ENCODE data around the gene ATP10A.

ATP10A gene

GRCh38 chr15:25695875-25696760, 167.0 kb downstream of the ATP10A start:
- DNase-seq, result no peak

DNA sequence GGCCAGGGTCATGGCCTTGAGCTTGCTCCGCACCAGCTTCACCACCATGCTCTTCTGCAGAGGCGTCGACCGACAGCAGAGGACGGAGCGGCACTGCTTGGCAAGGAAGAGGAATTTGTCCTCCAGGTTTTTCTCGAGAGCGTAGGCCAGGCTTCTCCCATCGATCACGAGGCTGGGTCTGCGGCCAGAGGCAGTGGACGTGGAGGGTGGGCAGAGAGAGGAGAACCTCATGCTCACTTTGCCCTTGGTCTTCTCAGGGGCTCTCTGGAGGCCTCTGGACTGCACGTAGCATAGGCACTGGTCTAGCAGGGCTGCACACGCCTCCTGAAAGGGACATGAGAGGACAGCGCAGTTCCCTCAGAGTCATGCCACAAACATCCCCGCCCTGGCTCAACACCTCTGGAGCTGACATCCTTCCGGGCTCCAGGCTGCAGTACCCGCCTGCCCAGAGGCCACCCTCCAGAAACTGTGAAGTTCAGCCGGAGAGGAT, 168.3 kb downstream of the ATP10A start:
- DNase-seq, result no peak

- no peak for DNase-seq
Measured at GRCh38 chr15:25694239-25694584, 168.9 kb downstream of the ATP10A start.

GRCh38 chr15:25693321-25694238, 169.5 kb downstream of the ATP10A start:
- peak in 2 of 6 experiments; percentile 2 to 24 for DNase-seq

DNA sequence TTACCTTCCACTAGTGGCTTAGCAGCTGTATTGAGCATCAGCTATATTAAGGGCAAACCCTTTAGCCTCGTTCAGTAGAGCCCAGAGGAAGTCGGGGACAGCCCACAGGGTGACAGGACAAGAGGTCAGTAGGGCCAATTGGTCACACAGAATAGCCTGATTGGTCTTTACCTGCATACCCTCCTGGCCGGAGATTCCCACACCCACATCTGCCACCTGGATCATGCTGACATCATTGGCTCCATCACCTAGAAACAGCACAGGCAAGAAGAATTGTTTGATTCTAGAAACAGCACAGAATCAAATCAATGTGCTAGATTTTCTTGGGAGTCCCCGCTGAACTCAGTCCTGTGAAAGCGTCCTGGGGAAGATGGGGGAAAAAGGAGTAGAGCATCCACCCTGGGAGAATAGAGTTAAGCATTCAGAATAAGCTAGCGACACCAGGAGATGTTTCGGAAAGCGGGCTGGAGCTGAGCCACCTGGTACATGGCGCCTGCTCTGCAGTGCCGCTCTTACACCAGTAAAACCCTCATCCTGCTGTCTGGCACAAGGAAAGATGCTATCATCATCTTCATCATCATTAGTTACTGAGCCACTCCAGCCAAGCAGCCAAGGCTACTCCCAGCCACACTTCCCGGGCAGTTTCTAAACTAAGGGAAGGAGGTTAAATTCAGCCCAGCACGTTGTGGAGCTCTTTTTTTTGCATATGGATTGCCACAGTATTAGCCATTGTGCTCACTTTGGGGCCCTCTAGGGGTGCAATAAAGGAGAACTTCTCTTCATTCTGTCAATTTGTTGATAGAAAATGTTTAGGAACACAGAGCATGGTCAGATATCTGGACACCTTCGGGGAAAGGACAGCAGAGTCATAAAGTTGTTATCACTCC, 171.3 kb downstream of the ATP10A start:
- no peak for DNase-seq

GRCh38 chr15:25690673-25691543, 172.2 kb downstream of the ATP10A start:
- DNase-seq, result no peak

DNA sequence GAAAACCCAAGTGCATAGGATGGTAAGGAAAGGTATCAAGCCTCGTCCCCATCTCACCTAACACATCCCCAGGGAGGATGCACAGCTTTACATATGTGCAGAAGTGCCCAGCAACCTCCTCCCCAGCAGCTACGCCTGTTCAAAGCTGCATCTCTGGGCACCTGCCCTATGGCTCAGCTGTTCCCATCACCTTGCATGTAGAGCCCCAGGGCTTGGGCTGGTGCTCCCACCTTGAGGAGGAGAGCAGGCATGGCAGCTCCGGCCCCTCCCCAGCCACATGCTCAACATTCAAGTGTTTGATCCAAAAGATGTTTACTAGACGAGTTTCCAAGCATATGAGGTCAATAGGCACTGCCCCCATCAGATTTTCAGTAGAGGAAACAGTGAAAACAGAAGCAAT, 173.5 kb downstream of the ATP10A start:
- no peak for DNase-seq

DNA sequence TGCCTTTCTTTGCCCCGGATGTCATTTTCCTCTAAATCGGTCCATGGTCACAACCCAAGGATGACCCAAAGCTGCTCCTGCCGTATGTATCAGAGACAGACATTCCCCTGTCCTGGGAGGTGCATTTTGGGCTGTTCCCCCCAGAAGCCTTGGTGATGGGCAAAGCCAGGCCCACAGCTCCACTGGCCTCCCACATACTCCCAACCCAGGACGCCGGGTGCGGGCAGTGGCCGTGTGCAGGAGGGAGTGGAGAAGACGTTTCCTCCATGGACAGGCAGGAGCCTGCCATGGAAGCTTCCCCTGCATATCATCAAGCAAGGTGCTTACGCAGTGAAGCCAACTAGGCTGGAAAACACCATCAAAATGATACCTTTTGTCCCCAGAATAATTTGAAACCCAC, 175.0 kb downstream of the ATP10A start:
- no peak for DNase-seq

DNA sequence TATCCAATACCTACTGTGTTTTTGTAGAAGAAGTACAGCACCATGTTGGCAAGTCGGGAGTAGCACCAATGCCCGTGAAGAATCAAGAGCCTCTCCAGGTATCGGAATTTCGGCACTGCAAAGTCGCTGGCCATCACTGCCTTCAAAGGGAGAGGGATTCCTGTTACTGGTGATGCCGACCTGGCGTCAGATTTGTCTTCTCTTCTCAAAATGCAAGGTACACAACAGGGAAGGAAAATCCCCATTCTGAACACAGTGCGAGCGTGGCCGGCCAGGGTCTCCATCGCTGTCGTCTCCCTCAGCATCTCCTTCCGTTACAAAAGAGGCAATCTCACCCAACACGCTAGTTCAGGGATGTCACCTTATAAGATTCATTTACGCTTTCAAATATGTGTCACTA, 175.4 kb downstream of the ATP10A start:
- no peak for DNase-seq

DNA sequence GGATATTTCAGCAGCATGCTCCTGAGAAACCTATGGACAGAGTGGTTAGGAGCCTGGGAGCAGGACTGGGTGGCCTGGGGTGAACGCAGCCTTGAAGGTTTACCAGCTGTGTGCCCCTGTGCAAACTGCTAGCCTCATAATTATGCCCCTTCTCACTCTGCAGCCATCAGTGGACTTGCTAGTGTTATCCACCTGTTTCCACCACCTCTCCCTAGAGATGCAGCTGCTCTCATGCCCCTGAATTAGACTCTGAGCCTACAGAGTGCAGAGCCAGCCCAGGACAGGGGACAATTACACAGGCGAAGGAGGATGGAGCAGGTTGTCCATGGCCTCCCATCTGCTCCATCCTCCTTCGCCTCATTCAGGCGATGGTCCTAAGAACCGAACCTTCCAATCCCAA, 175.9 kb downstream of the ATP10A start:
- DNase-seq, result no peak

DNA sequence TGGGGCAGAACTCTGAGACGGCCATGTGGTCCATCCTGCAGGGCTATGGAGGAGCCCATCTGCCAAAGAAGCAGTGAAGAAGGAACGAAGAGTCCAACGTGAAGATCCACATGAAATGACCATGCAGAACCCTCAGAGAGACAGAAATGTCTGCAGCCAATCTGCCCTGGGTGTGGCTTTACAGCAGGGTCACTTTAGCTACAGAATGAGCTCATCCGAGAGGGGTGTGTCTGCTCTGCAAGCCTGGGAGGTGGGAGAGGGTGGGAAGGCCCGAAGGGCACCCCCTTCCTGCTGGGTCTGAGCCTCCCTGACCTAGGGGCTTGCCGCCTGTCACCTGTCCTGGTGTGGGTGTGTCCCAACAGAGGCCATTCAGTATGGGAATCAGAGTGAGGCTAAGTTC, 176.3 kb downstream of the ATP10A start:
- no peak for DNase-seq

- DNase-seq, result no peak
Measured at GRCh38 chr15:25684521-25685431, 178.4 kb downstream of the ATP10A start.

DNA sequence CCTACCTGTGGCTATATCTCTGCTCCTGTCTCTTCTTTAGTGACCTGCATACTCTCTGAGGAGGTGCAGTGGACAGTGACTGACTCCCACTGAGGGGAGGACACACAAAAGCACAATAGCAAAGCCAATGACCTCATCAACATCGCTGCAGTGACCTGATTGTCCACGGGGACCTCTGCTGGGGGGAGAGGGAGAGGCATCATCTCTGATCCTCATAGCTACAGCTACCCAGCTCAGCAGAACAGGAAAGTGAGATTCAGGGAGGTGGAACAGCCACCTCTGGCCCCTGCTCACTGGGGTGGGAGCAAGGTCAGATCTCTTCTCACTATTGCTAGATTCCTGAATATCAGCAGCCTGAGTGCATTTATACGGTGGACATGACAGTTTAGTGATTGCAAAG, 179.2 kb downstream of the ATP10A start:
- no peak for DNase-seq

GRCh38 chr15:25683415-25683814, 179.7 kb downstream of the ATP10A start:
- no peak for DNase-seq

DNA sequence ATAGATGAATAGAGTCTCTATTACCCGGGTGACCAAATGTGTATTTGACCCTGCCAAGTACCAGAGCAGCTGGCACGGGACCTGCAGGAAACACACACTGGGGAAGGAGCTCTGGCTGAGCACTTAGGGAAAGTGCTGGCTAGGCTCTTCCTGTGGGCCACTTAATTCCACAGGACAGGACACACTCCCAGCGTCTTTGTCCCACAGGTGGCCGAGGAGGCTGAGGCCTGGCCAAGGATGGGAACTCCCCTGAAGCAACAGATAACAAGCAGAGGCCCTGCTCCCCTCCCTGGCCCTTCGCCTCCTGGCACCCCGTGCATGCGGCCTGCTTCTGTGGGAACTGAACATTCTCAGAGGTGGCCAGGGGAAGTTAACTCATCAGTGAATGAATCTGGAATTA, 180.8 kb downstream of the ATP10A start:
- DNase-seq, result no peak

DNA sequence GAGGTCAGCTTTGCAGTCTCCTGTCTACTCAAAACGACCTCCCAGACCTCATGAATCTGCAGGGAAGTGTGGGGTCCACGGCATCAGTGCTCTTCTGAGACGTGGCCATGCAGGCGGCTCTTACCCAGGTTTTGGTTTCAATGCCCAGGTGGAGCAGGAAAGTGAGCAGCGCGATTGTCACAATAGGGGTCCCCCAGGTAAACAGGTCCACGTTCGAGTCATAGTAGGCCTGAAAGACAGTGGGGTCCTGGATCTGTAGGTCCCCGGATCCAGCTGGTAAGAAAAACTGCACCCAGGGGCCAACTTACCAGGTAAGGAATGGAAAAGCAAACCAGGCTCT, 182.5 kb downstream of the ATP10A start:
- DNase-seq, result no peak

DNA sequence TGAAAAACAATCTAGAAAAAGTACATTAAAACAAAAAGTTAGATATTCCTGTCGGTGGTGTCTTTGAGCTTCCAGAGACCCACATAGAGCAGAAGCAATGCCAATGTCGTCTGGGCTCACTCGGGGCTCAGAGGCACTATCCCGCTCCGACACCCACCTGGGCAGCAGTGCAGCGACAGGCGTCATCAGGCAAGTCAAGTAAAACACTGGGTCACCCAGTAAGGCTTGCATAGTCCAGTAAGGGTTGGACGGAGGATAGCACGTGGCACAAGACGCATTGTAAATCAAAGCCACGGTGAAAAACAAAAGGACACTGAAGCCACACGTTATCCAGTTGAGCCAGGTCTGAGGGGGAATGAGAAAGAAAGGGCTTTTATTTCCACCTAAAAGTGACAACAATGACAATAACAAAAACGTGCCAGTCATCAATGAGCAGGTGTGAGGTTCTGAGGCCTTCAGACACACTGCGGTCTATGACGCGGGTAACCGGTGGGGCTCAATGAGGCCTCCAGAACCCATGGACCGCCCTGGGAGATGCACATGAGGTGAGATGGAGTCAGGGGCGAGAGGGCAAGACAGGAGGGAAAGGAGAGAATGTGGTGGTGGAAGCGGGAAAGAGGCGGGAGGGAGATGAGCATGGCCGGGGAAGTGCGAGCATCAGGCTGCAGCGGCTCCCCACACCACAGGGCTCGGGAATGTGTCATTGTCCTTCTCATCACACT, 183.0 kb downstream of the ATP10A start:
- DNase-seq, result no peak

GRCh38 chr15:25679492-25679891, 183.6 kb downstream of the ATP10A start:
- no peak for DNase-seq

DNA sequence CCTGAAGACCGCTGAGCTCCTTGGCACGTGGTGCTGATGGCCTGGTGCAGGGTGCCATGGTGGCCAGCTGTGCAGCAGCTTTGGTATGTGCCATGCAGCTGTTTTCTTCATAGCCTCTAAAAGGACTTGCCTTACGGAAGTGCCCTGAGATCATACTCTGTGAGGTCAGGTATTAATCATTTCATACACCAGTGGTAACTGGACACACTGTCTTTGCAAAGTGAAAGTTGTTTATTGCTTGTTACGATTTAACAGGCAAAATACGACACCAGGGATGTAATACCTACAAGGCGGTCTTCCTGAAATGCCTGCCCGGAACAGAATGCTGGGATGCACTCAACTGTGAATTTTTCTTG, 184.6 kb downstream of the ATP10A start:
- no peak for DNase-seq

Measured in stimulated activated naive CD4-positive, alpha-beta T cell (primary cell).